K562 (cell line): ENCODE results near the gene ATRAID. TPM values are rescaled to one million over a fixed set of nuclear protein-coding genes. Genes with fewer than 3 reads are reported as not detected.
A peak's percentile ranks its signal among the peaks of the same experiment; 100 is the strongest.

ENCODE experiments used
- CBFA2T3 ChIP-seq: fragments of 450-650 bp; IDR thresholded peaks from 2 replicates; pipeline ENCODE4 v1.6.1; 2017
- CEBPB ChIP-seq: fragments of 450-650 bp; IDR thresholded peaks from 2 replicates; pipeline ENCODE4 v1.6.1; 2016; ENCODE audit warnings: missing genetic modification characterization, missing compliant biosample characterization
- CHD4 ChIP-seq: fragments of 200-600 bp; sonication (generic); IDR thresholded peaks from 3 replicates; pipeline ENCODE4 v1.6.1; 2012; ENCODE audit warnings: low read depth, mild to moderate bottlenecking, mixed read lengths, low read length, inconsistent platforms; ENCODE audit not compliant: insufficient read depth, insufficient replicate concordance, poor library complexity, severe bottlenecking
- ETV6 ChIP-seq, 3 experiments: fragments of 150-350 bp in 1 of 3; sonication (generic) in 1 of 3; formaldehyde crosslinking in 1 of 3; IDR thresholded peaks; 2 replicates each; pipeline versions ENCODE4 v1.6.1 to v1.8.0; 2014 to 2022; ENCODE audit warnings: borderline replicate concordance in 2 of 3, low read depth in 2 of 3, antibody characterized with exemption in 1 of 3, low read length in 1 of 3, mild to moderate bottlenecking in 1 of 3, missing genetic modification reagents in 1 of 3
- FOXJ3 ChIP-seq: sonication (generic); formaldehyde crosslinking; IDR thresholded peaks from 2 replicates; pipeline ENCODE4 v1.4.0; 2020; ENCODE audit warnings: mild to moderate bottlenecking, missing genetic modification reagents
- MTA3 ChIP-seq: fragments of 450-650 bp; formaldehyde crosslinking; IDR thresholded peaks from 2 replicates; pipeline ENCODE4 v1.6.1; 2017; ENCODE audit warnings: mild to moderate bottlenecking, borderline replicate concordance
- NR2C2 ChIP-seq, 2 experiments: fragments of 200-800 bp in 1 of 2; sonication (Bioruptor generic) in 1 of 2; sonication (generic) in 1 of 2; formaldehyde crosslinking in 1 of 2; IDR thresholded peaks; 2 replicates each; pipeline versions ENCODE4 v1.6.1 to v1.8.0; 2016 to 2022; ENCODE audit warnings: mild to moderate bottlenecking in 1 of 2, missing compliant biosample characterization in 1 of 2, missing genetic modification characterization in 1 of 2, missing genetic modification reagents in 1 of 2
- RAD21 ChIP-seq, 2 experiments: fragments of 250-450 bp in 1 of 2; fragments of 450-650 bp in 1 of 2; sonication (Bioruptor Pico) in 1 of 2; formaldehyde crosslinking in 1 of 2; IDR thresholded peaks in 1 of 2; conservative IDR thresholded peaks in 1 of 2; 2 replicates each; pipeline versions ENCODE4 v1.4.0 to v1.8.0; 2020 to 2022; ENCODE audit warnings: mild to moderate bottlenecking in 2 of 2, moderate library complexity in 1 of 2
- REST ChIP-seq, 2 experiments: fragments of 450-650 bp; formaldehyde crosslinking in 1 of 2; IDR thresholded peaks; 2 replicates each; pipeline versions ENCODE4 v1.4.0 to v1.6.1; 2014 to 2020; ENCODE audit warnings: mild to moderate bottlenecking in 2 of 2, borderline replicate concordance in 1 of 2, low read depth in 1 of 2
- SPI1 ChIP-seq: IDR thresholded peaks from 2 replicates; pipeline ENCODE4 v1.6.1; 2011; ENCODE audit warnings: low read depth, low read length, control low read depth, borderline replicate concordance
- STAG1 ChIP-seq: sonication (generic); formaldehyde crosslinking; IDR thresholded peaks from 2 replicates; pipeline ENCODE4 v1.5.0; 2020; ENCODE audit warnings: missing genetic modification reagents, borderline replicate concordance
- THAP12 ChIP-seq: fragments of 250-450 bp; sonication (Bioruptor Pico); IDR thresholded peaks from 2 replicates; pipeline ENCODE4 v1.9.0; 2021; ENCODE audit warnings: mild to moderate bottlenecking, inconsistent platforms
- ZNF121 ChIP-seq: sonication (generic); formaldehyde crosslinking; conservative IDR thresholded peaks from 2 replicates; pipeline ENCODE4 v1.8.0; 2022; ENCODE audit warnings: missing genetic modification reagents
- ZNF511 ChIP-seq: sonication (generic); formaldehyde crosslinking; IDR thresholded peaks from 2 replicates; pipeline ENCODE4 v1.8.0; 2022; ENCODE audit warnings: mild to moderate bottlenecking, missing genetic modification reagents
- polyA plus RNA-seq, 8 experiments: library from polyadenylated mRNA; depleted of rRNA in 4 of 8; stranded (reverse) in 5 of 8; unstranded in 3 of 8; fragments of >200 nt; fragmentation: Nextera tagmentation in 2 of 8; fragmentation: Illumina TruSeq in 1 of 8; extraction: Ambion mirVana in 2 of 8; extraction: Trizol in 1 of 8; gene quantifications; 2 replicates each; pipeline versions ENCODE4 v1.2.1 to v1.2.3, GENCODE V29; 2011 to 2014; ENCODE audit warnings: inconsistent platforms in 1 of 8, missing spikeins in 1 of 8
- total RNA-seq, 7 experiments: library from RNA; depleted of rRNA in 6 of 7; stranded (reverse); fragments of >200 nt in 6 of 7; fragmentation: Illumina TruSeq in 2 of 7; extraction: Trizol in 2 of 7; gene quantifications; 2 replicates each; pipeline versions ENCODE4 v1.2.1 to v1.2.3, GENCODE V29; 2011 to 2021; ENCODE audit warnings: low replicate concordance in 1 of 7

The ATRAID gene
- total and polyA plus RNA-seq, 9 of the 15 experiments (the other 6 are each of a cell fraction or from before 2014, with no cell fraction given) = 70.2 to 187 (median 108) TPM

- TF ChIP-seq REST (IDR thresholded peaks at IDR 0.05; ENCODE audit: borderline replicate concordance) (peak; percentile 94), REST (CRISPR knock-in tag; IDR thresholded peaks at IDR 0.05; ENCODE audit: low read depth) (no peak), CHD4 (no peak), THAP12 (CRISPR knock-in tag) (no peak), FOXJ3 (CRISPR knock-in tag) (no peak), NR2C2 (CRISPR knock-in tag; IDR thresholded peaks at IDR 0.05) (no peak), NR2C2 (tag; IDR thresholded peaks at IDR 0.05) (peak; percentile 41), ZNF511 (CRISPR knock-in tag) (peak; percentile 64; the same call in 1 of the 2 replicates), SPI1 (peak; percentile 37; the same call in 1 of the 2 replicates), CEBPB (tag) (no peak), ETV6 (IDR thresholded peaks at IDR 0.05; ENCODE audit: borderline replicate concordance in 1 of 2, low read depth in 2 of 2, low read length in 1 of 2) (peak in 1 of 2 experiments; percentile 25; a peak in 1 of 4 replicates), ETV6 (CRISPR knock-in tag; IDR thresholded peaks at IDR 0.05; ENCODE audit: borderline replicate concordance) (no peak), CBFA2T3 (no peak), RAD21 (CRISPR knock-in tag; conservative IDR thresholded peaks at IDR 0.05 in 1 of 2, IDR thresholded peaks at IDR 0.05 in 1 of 2) (peak; percentile 98 to 99), MTA3 (0 out of 2 replicates have a peak, but pooled peaks have one; percentile 28), ZNF121 (CRISPR knock-in tag) (peak; percentile 98), STAG1 (CRISPR knock-in tag) (peak; percentile 80)
Measured at GRCh38 chr2:27249891-27250651, 38.2 kb downstream of the ATRAID start (continued).
